HL-60 (cell line): ENCODE measurements around the gene FGGY.

Source experiments
- DNase-seq, 2 experiments: peaks; one replicate each; pipeline ENCODE4 v3.0.0-alpha.2; 2010 to 2020; ENCODE audit warnings: low read depth in 1 of 2, low spot score in 1 of 2
- H3K27ac ChIP-seq: fragments of 250-450 bp; sonication (Bioruptor Pico); replicated peaks from 2 replicates; pipeline ENCODE4 v1.5.1; 2020; ENCODE audit warnings: mild to moderate bottlenecking, moderate library complexity
- H3K27me3 ChIP-seq: fragments of 250-450 bp; sonication (Bioruptor Pico); 2 replicates; pipeline ENCODE4 v1.5.1; 2021; ENCODE audit warnings: mild to moderate bottlenecking, moderate library complexity; ENCODE audit not compliant: insufficient read depth, poor library complexity, severe bottlenecking
- H3K4me3 ChIP-seq: replicated peaks from 2 replicates; pipeline ENCODE4 v1.5.1; 2011; ENCODE audit warnings: mild to moderate bottlenecking, control low read depth, low read length; ENCODE audit not compliant: insufficient read depth
- GABPA ChIP-seq: IDR thresholded peaks from 2 replicates; pipeline ENCODE4 v1.6.1; 2012; ENCODE audit warnings: low read depth
- POLR2AphosphoS5 ChIP-seq: IDR thresholded peaks from 2 replicates; pipeline ENCODE4 v1.6.1; 2012; ENCODE audit warnings: low read depth
- SPI1 ChIP-seq: IDR thresholded peaks from 2 replicates; pipeline ENCODE4 v1.6.1; 2012; ENCODE audit warnings: low read depth, mild to moderate bottlenecking, borderline replicate concordance
- TF ChIP-seq, protein P1 (sequence below): IDR thresholded peaks from one replicate; pipeline ENCODE4 v1.5.1; 2011; ENCODE audit warnings: low read length, control low read depth, inconsistent platforms; ENCODE audit not compliant: insufficient read depth
- TF ChIP-seq, protein P2 (sequence below): IDR thresholded peaks from 2 replicates; pipeline ENCODE4 v1.6.1; 2012; ENCODE audit warnings: low read depth; ENCODE audit not compliant: insufficient replicate concordance

Gene FGGY

DNA sequence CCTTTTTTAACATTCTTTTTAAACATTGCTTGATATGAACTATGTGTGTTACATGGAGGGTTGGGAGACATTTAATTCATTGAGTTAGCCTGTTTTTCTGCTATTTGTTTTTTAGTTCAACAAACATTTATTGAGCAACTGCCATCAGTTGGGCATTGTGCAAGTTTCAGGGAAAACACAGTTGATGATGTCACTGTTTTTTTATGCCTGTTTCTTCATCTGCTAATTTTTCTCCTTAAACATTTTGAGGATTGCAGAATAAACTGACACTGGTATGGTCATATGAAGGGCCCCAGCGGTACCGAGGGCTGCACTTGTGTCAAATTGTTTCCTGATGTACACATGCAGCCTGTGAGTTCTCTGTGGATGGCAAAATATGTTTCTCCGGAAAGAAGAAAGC is 253.0 kb downstream of the FGGY start:
- DNase-seq, result peak; percentile 80 to 82
- no peaks in the 10 kb centered on the region for H3K27me3 ChIP-seq
- H3K4me3 ChIP-seq, result no peak overlapping the region
- TF ChIP-seq, protein P1, sequence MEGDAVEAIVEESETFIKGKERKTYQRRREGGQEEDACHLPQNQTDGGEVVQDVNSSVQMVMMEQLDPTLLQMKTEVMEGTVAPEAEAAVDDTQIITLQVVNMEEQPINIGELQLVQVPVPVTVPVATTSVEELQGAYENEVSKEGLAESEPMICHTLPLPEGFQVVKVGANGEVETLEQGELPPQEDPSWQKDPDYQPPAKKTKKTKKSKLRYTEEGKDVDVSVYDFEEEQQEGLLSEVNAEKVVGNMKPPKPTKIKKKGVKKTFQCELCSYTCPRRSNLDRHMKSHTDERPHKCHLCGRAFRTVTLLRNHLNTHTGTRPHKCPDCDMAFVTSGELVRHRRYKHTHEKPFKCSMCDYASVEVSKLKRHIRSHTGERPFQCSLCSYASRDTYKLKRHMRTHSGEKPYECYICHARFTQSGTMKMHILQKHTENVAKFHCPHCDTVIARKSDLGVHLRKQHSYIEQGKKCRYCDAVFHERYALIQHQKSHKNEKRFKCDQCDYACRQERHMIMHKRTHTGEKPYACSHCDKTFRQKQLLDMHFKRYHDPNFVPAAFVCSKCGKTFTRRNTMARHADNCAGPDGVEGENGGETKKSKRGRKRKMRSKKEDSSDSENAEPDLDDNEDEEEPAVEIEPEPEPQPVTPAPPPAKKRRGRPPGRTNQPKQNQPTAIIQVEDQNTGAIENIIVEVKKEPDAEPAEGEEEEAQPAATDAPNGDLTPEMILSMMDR, result no peak
- TF ChIP-seq POLR2AphosphoS5, result no peak
- TF ChIP-seq SPI1, result no peak
- TF ChIP-seq, protein P2, sequence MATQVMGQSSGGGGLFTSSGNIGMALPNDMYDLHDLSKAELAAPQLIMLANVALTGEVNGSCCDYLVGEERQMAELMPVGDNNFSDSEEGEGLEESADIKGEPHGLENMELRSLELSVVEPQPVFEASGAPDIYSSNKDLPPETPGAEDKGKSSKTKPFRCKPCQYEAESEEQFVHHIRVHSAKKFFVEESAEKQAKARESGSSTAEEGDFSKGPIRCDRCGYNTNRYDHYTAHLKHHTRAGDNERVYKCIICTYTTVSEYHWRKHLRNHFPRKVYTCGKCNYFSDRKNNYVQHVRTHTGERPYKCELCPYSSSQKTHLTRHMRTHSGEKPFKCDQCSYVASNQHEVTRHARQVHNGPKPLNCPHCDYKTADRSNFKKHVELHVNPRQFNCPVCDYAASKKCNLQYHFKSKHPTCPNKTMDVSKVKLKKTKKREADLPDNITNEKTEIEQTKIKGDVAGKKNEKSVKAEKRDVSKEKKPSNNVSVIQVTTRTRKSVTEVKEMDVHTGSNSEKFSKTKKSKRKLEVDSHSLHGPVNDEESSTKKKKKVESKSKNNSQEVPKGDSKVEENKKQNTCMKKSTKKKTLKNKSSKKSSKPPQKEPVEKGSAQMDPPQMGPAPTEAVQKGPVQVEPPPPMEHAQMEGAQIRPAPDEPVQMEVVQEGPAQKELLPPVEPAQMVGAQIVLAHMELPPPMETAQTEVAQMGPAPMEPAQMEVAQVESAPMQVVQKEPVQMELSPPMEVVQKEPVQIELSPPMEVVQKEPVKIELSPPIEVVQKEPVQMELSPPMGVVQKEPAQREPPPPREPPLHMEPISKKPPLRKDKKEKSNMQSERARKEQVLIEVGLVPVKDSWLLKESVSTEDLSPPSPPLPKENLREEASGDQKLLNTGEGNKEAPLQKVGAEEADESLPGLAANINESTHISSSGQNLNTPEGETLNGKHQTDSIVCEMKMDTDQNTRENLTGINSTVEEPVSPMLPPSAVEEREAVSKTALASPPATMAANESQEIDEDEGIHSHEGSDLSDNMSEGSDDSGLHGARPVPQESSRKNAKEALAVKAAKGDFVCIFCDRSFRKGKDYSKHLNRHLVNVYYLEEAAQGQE, result no peak
- TF ChIP-seq GABPA, result no peak
- H3K27ac ChIP-seq, result peak overlapping the region; percentile 66

DNA sequence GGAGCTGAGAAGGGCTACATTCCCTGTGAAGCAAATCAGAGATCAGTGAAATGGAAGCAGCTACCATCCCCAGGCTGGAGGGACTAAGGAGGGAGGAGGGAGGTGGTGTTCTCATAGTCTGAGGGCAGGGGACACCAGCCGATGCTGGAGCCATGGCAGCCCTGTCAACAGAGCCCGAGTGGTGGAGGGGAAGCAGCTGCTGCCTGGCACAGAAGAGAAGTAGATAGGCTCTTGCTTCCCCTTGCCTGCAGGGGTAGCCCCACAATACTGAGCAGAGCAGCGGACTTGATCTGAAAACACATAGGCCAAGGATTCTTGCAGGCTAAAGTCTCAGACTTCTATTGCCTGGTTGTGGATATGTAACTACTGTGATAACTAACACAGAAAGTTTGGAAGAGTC is 255.1 kb downstream of the FGGY start:
- TF ChIP-seq, protein P2, result no peak
- no peak overlapping the region for H3K27ac ChIP-seq
- DNase-seq, result peak in 1 of 2 experiments; percentile 21
- H3K27me3 ChIP-seq, result no peaks in the 10 kb centered on the region
- no peak overlapping the region for H3K4me3 ChIP-seq

DNA sequence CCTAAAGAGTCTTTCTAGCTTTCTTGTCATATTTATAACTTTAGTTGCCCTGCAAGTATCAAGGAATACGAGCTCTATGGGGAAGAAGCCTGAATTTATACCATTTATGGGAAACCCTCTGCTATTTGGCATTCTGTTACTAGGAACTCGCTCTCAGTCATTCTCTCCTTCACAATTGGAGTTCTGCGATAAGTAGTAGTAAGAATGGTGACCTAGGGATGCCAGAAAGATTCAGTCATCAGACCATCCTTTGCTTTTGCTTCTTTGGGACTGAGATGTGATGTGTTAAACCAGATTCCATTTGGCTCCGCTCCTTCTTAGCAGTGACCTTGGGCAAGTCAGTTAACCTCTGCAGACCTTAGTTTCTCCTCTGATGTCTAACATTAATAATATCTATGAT is 256.5 kb downstream of the FGGY start:
- TF ChIP-seq, protein P2, result no peak
- no peak for TF ChIP-seq POLR2AphosphoS5
- TF ChIP-seq GABPA, result no peak
- TF ChIP-seq SPI1, result no peak
- TF ChIP-seq, protein P1, result no peak
- no peak overlapping the region for H3K27ac ChIP-seq
- DNase-seq, result no peak
- no peaks in the 10 kb centered on the region for H3K27me3 ChIP-seq
- H3K4me3 ChIP-seq, result no peak overlapping the region
